Upper lobe of left lung (tissue), 6 donors: ENCODE data around the gene TMEM97. TPM values are rescaled to one million over a fixed set of nuclear protein-coding genes. Genes with fewer than 3 reads are reported as not detected.

Source experiments
- ATAC-seq, 2 donors: fragments of 200-7000 bp; cut with Tn5 transposase; one replicate each; pipeline ENCODE4 v1.9.1; 2022; ENCODE audit warnings: mild to moderate bottlenecking in 2 of 2, moderate library complexity in 2 of 2; ENCODE audit not compliant: low FRiP score in 2 of 2
- DNase-seq, 2 donors: peaks; one replicate each; pipeline ENCODE4 v3.0.0-alpha.2; 2019 to 2020
- H3K27ac ChIP-seq, 4 donors: fragments of 200-600 bp; sonication (generic); one replicate each; pipeline ENCODE4 v1.5.1; 2016 to 2019
- H3K27me3 ChIP-seq, 4 donors: fragments of 200-600 bp; sonication (generic); one replicate each; pipeline ENCODE4 v1.5.1; 2017 to 2019
- H3K36me3 ChIP-seq, 4 donors: fragments of 200-600 bp; sonication (generic); one replicate each; pipeline ENCODE4 v1.5.1; 2016 to 2019
- H3K4me1 ChIP-seq, 4 donors: fragments of 200-600 bp; sonication (generic); one replicate each; pipeline ENCODE4 v1.5.1; 2018 to 2019
- H3K4me3 ChIP-seq, 4 donors: fragments of 200-600 bp; sonication (generic); one replicate each; pipeline ENCODE4 v1.5.1; 2017 to 2019; ENCODE audit warnings: mild to moderate bottlenecking in 2 of 4, moderate library complexity in 1 of 4
- H3K9me3 ChIP-seq, 4 donors: fragments of 200-600 bp; sonication (generic); one replicate each; pipeline ENCODE4 v1.5.1; 2018 to 2019
- EP300 ChIP-seq, 4 donors: sonication (generic); formaldehyde crosslinking; IDR thresholded peaks; one replicate each; pipeline ENCODE4 v1.5.1; 2017; ENCODE audit warnings: antibody characterized with exemption in 4 of 4, control low read depth in 2 of 4
- POLR2A ChIP-seq, 4 donors: fragments of 450-650 bp; IDR thresholded peaks; one replicate each; pipeline ENCODE4 v1.5.1; 2016 to 2017; ENCODE audit warnings: antibody characterized with exemption in 4 of 4, mild to moderate bottlenecking in 2 of 4
- POLR2AphosphoS5 ChIP-seq, 2 donors: sonication (generic); formaldehyde crosslinking; IDR thresholded peaks; one replicate each; pipeline ENCODE4 v1.5.1; 2017; ENCODE audit warnings: antibody characterized with exemption in 2 of 2
- WGBS, 2 donors: methylation state at CpG; one replicate each; pipeline ENCODE4 v1.1.5; 2017 to 2018; 5-methylcytosine and 5-hydroxymethylcytosine counted together
- total RNA-seq, 6 donors: library from RNA; depleted of rRNA in 4 of 6; stranded (reverse); fragments of >200 nt in 4 of 6; gene quantifications; one replicate each; pipeline versions ENCODE4 v1.1.0 to v1.2.1, GENCODE V29; 2016 to 2021
- TF ChIP-seq, protein P1 (sequence below), 6 experiments: fragments of 450-650 bp in 4 of 6; fragments of 200-600 bp in 2 of 6; sonication (generic) in 2 of 6; IDR thresholded peaks; one replicate each; pipeline ENCODE4 v1.5.1; 2016 to 2019; ENCODE audit warnings: antibody characterized with exemption in 6 of 6
- donor health status: DM: no; HTN: no; CAD: no; lungs with moderate emphysema.
- donor health status: DM: no; HTN: yes; CAD: no; lungs with severe emphysema.

TMEM97 gene
- total RNA-seq, 6 donors from 2014 or later: 19.8 to 47.9 (median 37.6) TPM

DNA sequence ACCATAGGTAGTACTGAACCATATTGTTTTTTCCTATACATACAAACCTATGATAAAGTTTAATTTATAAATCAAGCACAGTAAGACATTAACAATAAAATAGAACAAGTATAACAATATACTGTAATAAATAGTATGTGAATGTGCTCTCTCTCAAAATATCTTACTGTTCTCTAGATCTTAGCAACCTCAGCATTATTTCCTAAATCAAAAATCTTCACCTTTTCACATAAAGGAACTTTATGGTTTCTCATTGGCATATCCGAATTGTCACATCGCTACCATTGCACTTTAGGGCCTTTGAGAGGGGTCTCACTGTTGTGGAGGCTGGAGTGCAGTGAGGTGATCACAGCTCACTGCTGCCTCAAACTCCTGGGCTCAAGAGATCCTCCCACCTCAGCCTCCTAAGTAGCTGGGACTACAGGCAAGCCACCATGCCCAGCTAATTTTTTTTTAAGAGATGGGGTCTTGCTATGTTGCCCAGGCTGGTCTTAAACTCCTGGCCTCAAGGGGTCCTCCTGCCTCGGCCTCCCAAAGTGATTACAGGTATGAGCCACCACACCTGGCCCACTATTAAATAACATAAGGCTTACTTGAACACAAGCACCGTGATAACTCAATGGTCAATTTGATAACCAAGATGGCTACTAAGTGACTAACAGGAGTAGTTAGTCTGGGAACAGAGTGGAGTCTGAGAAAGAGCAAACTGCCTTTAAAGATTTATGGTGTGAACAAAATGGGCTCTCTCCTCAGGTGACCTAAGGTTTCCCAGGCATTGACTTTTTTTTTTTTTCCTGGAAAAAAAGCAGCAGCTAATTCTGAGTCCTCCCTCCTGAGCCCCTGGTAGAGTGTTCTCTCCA lies 2.9 kb upstream of the TMEM97 start:
- peaks cover 11 to 23% (median 18%) of the 10 kb centered on the region in 4 donors for H3K4me1 ChIP-seq
- no peak overlapping the region for H3K27ac ChIP-seq
- ATAC-seq: no peak
- TF ChIP-seq, protein P1, sequence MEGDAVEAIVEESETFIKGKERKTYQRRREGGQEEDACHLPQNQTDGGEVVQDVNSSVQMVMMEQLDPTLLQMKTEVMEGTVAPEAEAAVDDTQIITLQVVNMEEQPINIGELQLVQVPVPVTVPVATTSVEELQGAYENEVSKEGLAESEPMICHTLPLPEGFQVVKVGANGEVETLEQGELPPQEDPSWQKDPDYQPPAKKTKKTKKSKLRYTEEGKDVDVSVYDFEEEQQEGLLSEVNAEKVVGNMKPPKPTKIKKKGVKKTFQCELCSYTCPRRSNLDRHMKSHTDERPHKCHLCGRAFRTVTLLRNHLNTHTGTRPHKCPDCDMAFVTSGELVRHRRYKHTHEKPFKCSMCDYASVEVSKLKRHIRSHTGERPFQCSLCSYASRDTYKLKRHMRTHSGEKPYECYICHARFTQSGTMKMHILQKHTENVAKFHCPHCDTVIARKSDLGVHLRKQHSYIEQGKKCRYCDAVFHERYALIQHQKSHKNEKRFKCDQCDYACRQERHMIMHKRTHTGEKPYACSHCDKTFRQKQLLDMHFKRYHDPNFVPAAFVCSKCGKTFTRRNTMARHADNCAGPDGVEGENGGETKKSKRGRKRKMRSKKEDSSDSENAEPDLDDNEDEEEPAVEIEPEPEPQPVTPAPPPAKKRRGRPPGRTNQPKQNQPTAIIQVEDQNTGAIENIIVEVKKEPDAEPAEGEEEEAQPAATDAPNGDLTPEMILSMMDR (IDR thresholded peaks at IDR 0.05): no peak
- TF ChIP-seq POLR2AphosphoS5 (IDR thresholded peaks at IDR 0.05) (no peak), POLR2A (IDR thresholded peaks at IDR 0.05) (no peak), EP300 (IDR thresholded peaks at IDR 0.05) (no peak)
- peaks cover 0 to 3% (median 0%) of the 10 kb centered on the region in 4 donors for H3K27me3 ChIP-seq
- H3K9me3 ChIP-seq: no peaks in the 10 kb centered on the region
- H3K36me3 ChIP-seq: no peaks in the 10 kb centered on the region
- no peak overlapping the region for H3K4me3 ChIP-seq
- no peak for DNase-seq
- 94 to 98% methylated on average over 4 of the region's 4 CpGs for WGBS, 2 donors

DNA sequence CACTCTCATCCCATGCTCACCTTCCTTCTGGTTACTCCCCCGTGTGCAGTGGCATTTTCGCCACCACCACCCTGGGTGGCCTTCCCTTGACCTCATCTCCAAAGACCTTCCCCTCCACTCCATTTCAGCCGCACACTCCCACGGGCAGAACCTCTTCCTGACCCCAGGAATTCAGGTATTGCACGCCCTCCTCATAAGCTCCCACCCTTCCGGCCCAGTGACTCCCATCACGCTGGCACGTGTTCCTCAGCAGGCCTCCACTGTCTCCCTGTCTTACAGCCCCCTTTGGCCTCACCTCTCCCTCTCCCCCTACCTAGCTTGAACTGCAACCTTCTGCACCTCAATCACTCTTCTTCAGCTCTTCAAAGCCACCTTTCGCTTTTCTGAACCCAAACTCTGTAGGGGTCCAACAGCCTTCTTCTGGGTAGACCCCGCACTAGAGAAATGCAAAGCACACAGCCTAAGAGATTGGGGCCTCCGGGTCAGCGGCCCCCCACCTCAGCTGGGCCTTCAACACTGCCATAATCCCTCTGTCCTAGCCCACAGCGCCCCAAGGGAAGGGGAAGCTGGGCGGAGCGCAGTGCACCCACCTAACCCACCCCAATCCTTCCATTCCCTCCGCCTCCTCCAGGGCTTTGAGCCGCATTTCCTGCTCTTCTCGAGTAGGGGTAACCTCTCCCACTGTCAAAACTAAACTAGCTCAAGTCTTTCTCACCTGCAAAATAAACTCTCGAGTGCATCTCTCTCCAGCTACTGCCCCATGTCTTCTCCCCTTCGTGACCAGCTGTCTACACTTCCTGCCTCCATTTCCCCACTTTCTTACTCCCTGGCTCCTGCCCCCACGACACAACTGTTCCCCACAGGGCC lies 1.7 kb upstream of the TMEM97 start:
- 84% methylated on average over 21 of the region's 21 CpGs for WGBS, 2 donors

DNA sequence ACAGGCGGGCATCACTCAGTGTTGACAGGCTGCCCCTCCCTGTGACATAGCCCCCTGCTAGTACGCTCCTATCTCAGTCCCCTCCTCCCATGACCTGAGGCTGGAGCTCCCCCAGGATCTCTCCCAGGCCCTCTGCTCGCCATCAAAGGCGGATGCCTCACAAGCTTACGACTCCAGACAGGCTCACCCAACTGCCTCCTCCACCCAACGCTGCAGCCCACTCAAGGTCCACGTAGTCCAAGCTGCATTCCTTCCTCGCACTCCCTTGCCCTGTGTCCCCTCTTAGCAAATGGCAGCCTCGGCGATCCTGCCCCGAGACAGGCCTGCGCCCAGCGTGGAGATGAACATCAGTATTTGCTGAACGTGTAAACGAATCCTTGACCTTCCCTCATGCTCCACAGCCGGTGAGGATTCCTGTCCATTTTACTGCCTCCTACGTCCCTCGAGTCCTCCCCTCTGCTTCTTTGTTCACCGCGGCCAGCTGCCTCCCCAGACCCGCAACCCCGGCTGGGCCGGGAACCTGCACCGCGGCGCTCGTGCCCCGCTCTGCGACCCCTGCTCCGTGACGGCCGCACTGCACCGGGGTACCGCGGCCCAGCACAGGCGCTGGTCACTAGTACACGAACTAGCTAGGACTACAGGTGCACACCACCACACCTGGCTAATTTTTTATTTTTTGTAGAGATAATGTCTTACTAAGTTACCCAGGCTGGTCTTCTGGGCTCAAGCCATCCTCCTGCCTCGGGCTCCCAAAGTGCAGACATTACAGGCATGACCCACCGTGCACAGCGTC lies 838 bp upstream of the TMEM97 start:
- H3K27ac ChIP-seq: peak overlapping the region in 2 of 4 donors; percentile 14 to 58
- H3K4me3 ChIP-seq: peak overlapping the region; percentile 16 to 78 (median 74)
- no peak for TF ChIP-seq POLR2AphosphoS5 (IDR thresholded peaks at IDR 0.05)
- no peak for TF ChIP-seq EP300 (IDR thresholded peaks at IDR 0.05)
- TF ChIP-seq, protein P1 (IDR thresholded peaks at IDR 0.05): no peak
- no peak for TF ChIP-seq POLR2A (IDR thresholded peaks at IDR 0.05)
- H3K9me3 ChIP-seq: no peaks in the 10 kb centered on the region
- DNase-seq: peak in 1 of 2 donors; percentile 83
- H3K27me3 ChIP-seq: peaks cover 0 to 3% (median 0%) of the 10 kb centered on the region in 4 donors
- peak in 1 of 2 donors; percentile 8 for ATAC-seq
- WGBS, 2 donors: 13 to 19% methylated on average over 24 to 36 of the region's 40 CpGs
- H3K36me3 ChIP-seq: no peaks in the 10 kb centered on the region
- H3K4me1 ChIP-seq: peaks cover 11 to 23% (median 18%) of the 10 kb centered on the region in 4 donors

More for the DNA sequence above, 1.7 kb upstream of the TMEM97 start:
- H3K4me1 ChIP-seq: peaks cover 11 to 23% (median 18%) of the 10 kb centered on the region in 4 donors
- peak in 1 of 2 donors; percentile 30 for DNase-seq
- TF ChIP-seq POLR2A (IDR thresholded peaks at IDR 0.05) (no peak), EP300 (IDR thresholded peaks at IDR 0.05) (no peak), POLR2AphosphoS5 (IDR thresholded peaks at IDR 0.05) (no peak)
- TF ChIP-seq, protein P1 (IDR thresholded peaks at IDR 0.05): no peak
- H3K9me3 ChIP-seq: no peaks in the 10 kb centered on the region
- no peak overlapping the region for H3K4me3 ChIP-seq
- H3K27me3 ChIP-seq: peaks cover 0 to 3% (median 0%) of the 10 kb centered on the region in 4 donors
- ATAC-seq: no peak
- H3K27ac ChIP-seq: no peak overlapping the region
- H3K36me3 ChIP-seq: no peaks in the 10 kb centered on the region

DNA sequence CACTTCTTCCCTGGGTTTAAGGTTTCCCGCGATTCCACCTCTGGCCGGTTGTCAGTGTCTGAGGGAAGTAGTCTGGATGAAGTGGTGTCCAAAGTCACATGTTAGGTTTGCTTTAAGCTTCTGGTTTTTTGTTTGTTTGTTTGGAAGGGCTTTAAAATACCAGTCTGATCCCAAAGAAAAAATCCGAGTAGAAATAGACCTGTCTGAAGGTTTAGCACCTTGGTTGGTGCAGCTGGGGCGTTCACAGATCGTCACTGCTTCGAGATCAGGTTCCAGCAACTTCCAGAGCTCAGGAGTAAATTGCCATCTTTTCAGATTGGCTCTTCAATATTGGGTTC lies 567 bp downstream of the TMEM97 start:
- Histone ChIP-seq H3K27ac (peak overlapping the region in 2 of 4 donors; percentile 79 to 83), H3K9me3 (no peaks in the 10 kb centered on the region), H3K36me3 (no peaks in the 10 kb centered on the region), H3K4me3 (peak overlapping the region; percentile 27 to 78 (median 74)), H3K4me1 (peaks cover 11 to 31% (median 25%) of the 10 kb centered on the region in 4 donors), H3K27me3 (peaks cover 0 to 3% (median 0%) of the 10 kb centered on the region in 4 donors)
- 1 to 6% methylated on average over 7 of the region's 7 CpGs for WGBS, 2 donors
- ATAC-seq (no peak), DNase-seq (no peak)
- TF ChIP-seq, protein P1 (IDR thresholded peaks at IDR 0.05): no peak
- TF ChIP-seq EP300 (IDR thresholded peaks at IDR 0.05) (no peak), POLR2AphosphoS5 (IDR thresholded peaks at IDR 0.05) (no peak), POLR2A (IDR thresholded peaks at IDR 0.05) (no peak)
